ENCODE data around the gene RADX. TPM values are rescaled to one million over a fixed set of nuclear protein-coding genes. Genes with fewer than 3 reads are reported as not detected.

RADX gene, protein sequence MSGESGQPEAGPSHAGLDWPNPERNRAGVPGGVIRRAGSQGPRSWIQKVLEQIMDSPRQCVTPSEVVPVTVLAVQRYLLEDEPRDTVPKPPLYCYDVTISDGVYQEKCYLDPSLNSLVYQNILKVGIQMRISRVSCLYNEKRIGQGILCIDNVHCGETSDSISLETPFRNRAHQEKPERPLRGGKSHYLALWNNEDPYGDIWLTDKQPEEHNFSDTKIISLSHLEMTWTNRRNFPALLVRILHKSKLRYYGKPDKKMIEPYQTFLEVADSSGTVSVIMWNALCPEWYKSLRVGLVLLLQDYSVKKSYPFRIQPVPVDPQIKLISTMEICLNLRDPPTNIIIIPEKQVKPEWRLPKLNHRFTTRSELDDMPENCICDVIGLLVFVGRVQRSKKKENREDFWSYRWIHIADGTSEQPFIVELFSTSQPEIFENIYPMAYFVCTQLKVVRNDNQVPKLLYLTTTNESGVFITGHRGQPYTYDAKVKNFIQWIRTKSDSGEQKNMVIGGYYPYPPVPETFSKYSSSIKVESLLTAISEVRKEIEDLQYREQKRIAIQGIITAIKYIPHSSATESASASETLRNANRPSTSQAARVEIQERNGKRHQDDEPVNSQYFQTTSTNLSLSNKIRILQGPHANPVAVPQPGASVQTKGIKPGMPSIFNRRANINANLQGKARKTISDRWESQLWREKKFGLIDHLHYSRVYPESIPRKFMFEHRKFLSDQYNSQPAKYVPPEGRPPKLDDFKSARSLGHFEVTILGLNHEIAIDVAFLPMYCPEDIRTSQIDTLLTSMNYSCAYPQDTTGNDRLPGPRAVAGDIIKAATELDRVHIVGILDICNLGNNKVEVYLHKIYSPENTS
- total RNA-seq (2014; rRNA removed) (0.18 TPM in 1 of 2 replicates, not detected in the other), Bru-seq, nascent RNA (percentile 4 among the genes with signal in this experiment), BruChase-seq, experiment 1, labeled RNA remaining after a 6-hour chase (percentile 4 among the genes with signal in this experiment), BruChase-seq, experiment 2, labeled RNA remaining after a 2-hour chase (percentile 6 among the genes with signal in this experiment)
- long read RNA-seq = 0 reads

DNA sequence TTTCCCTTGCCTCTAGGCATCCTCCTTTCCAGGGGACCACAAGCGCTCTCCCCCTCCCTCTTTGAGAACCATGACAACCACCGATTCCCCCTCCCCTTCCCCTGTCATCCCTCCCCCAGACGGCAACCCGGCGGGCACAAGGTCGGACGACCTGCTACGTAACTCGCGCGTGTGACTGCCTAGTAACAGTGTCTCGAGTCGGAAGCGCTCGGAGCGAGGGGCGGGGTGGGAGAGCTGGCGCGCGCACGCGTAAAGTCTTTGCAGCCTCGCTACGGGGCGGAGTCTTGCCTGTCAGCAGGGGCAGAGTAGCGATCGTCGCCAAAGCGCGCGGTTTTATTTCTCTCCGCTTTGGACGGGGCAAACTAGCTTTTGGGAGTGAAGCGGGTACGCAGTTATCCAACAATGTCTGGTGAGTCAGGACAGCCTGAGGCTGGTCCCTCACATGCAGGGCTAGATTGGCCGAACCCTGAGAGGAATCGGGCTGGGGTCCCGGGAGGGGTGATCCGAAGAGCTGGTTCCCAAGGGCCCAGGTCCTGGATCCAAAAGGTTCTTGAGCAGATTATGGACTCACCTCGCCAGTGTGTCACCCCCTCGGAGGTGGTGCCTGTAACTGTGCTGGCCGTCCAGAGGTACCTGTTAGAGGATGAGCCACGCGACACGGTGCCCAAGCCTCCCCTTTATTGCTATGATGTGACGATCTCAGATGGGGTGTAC lies at the start of gene RADX:
Gene RADX (plus strand): TSS at position 300 of the 714 bp plus-strand sequence. CDS start 103 bp downstream, at position 403.
- BruUV-seq (replicated peaks) = no TSS peak

DNA sequence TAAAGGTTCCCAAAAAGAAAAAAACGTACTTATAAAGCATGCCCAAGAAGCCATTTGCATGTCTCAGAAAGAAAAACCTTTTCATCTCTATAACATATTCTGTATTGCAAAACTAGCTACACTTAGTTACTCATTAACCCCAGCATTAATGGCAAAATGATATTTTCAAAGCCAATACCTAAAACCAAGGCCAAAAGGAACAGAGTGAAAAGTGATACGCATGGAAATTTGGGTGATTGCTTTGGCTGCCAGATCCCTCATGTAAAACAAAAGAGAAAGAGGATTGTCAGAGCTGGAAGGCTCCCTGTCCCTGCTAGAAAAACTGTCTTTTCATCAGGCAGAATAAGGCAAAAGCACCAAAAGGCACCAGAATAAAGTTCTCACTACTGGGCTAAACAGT lies 46.8 kb upstream of the RADX start:
- DNase-seq (no peak), ATAC-seq (no peak)
- H3K36me3 ChIP-seq (ENCODE audit: low read depth, low read length) = no peaks in the 10 kb centered on the region
- no peaks in the 10 kb centered on the region for H3K9me2 ChIP-seq (replicated peaks; ENCODE audit: low read length)
- H3K27me3 ChIP-seq (ENCODE audit: low read length) = peaks cover 12% of the 10 kb centered on the region
- intact Hi-C loops (cut with micrococcal nuclease) = no loop called here
- TF ChIP-seq EZH2phosphoT487 (IDR thresholded peaks at IDR 0.05; ENCODE audit: borderline replicate concordance, low read length) = no peak
- no peak for TF ChIP-seq EZH2 (IDR thresholded peaks at IDR 0.05; ENCODE audit: low read length, unreplicated experiment)
- no peak overlapping the region for H3K9ac ChIP-seq (ENCODE audit: low read length)
- no peaks in the 10 kb centered on the region for H3K9me3 ChIP-seq (ENCODE audit: low read length)
- ChIA-PET CTCF (no interaction called here), POLR2A (ENCODE audit: unreplicated experiment) (no interaction called here)
- H4K20me1 ChIP-seq (ENCODE audit: low read length) = no peaks in the 10 kb centered on the region
- no peak overlapping the region for H3K4me3 ChIP-seq (ENCODE audit: low read length)
- H3K4me2 ChIP-seq (ENCODE audit: low read length) = no peak overlapping the region
- no peaks in the 10 kb centered on the region for H3F3A ChIP-seq (ENCODE audit: low read length, unreplicated experiment)
- H3K4me1 ChIP-seq (ENCODE audit: insufficient read depth, low read length) = no peaks in the 10 kb centered on the region
- H2AFZ ChIP-seq (ENCODE audit: low read length) = no peak overlapping the region
- H3K27ac ChIP-seq (ENCODE audit: low read length) = no peak overlapping the region
- BruUV-seq (replicated peaks) = no TSS peak
- H3K79me2 ChIP-seq (ENCODE audit: low read length) = no peaks in the 10 kb centered on the region

More for the DNA sequence above, at the start of gene RADX:
- Histone ChIP-seq H3K79me2 (ENCODE audit: low read length) (no peaks in the 10 kb centered on the region), H3K9ac (ENCODE audit: low read length) (no peak within 1 kb of the TSS), H3K27me3 (ENCODE audit: low read length) (peaks cover 60% of the 10 kb centered on the region), H3K9me3 (ENCODE audit: low read length) (no peaks in the 10 kb centered on the region), H4K20me1 (ENCODE audit: low read length) (no peaks in the 10 kb centered on the region), H3F3A (ENCODE audit: low read length, unreplicated experiment) (no peaks in the 10 kb centered on the region), H3K36me3 (ENCODE audit: low read depth, low read length) (no peaks in the 10 kb centered on the region), H3K27ac (ENCODE audit: low read length) (no peak within 1 kb of the TSS), H3K9me2 (replicated peaks; ENCODE audit: low read length) (no peaks in the 10 kb centered on the region), H2AFZ (ENCODE audit: low read length) (peak within 1 kb of the TSS; percentile 75), H3K4me1 (ENCODE audit: insufficient read depth, low read length) (no peaks in the 10 kb centered on the region), H3K4me3 (ENCODE audit: low read length) (peak within 1 kb of the TSS; percentile 65), H3K4me2 (ENCODE audit: low read length) (peak within 1 kb of the TSS; percentile 85)
- peak; percentile 93 for ATAC-seq
- intact Hi-C loops (cut with micrococcal nuclease) = no loop called here
- POLR2A ChIA-PET (ENCODE audit: unreplicated experiment) = no interaction called here
- peak; percentile 45 for DNase-seq
- CTCF ChIA-PET = no interaction called here
- TF ChIP-seq EZH2 (IDR thresholded peaks at IDR 0.05; ENCODE audit: low read length, unreplicated experiment) (no peak), EZH2phosphoT487 (IDR thresholded peaks at IDR 0.05; ENCODE audit: borderline replicate concordance, low read length) (no peak)
- TF ChIP-seq, protein P1, sequence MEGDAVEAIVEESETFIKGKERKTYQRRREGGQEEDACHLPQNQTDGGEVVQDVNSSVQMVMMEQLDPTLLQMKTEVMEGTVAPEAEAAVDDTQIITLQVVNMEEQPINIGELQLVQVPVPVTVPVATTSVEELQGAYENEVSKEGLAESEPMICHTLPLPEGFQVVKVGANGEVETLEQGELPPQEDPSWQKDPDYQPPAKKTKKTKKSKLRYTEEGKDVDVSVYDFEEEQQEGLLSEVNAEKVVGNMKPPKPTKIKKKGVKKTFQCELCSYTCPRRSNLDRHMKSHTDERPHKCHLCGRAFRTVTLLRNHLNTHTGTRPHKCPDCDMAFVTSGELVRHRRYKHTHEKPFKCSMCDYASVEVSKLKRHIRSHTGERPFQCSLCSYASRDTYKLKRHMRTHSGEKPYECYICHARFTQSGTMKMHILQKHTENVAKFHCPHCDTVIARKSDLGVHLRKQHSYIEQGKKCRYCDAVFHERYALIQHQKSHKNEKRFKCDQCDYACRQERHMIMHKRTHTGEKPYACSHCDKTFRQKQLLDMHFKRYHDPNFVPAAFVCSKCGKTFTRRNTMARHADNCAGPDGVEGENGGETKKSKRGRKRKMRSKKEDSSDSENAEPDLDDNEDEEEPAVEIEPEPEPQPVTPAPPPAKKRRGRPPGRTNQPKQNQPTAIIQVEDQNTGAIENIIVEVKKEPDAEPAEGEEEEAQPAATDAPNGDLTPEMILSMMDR (conservative IDR thresholded peaks at IDR 0.05; ENCODE audit: low read depth, low read length) = no peak

DNA sequence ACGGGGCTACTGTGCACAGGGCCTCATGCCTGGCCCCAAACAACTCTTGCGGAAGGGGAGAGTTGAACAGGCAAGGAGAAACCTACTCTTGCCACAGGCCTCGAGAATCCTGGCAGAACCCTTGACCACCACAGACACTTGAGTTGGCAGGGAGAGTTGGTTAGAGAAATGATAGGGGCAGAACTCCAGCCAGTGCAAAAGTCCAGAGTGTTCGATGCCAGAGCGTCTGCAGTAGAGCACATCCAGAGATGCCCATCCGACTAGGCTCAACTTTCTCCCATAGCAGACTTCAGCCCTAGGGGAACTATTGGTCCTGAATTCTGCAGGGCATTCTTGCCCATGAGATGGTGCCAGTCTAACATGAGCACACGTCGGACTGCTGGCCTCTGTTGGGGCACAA lies 45.4 kb upstream of the RADX start:
- no peak overlapping the region for H3K4me2 ChIP-seq (ENCODE audit: low read length)
- no peak for ATAC-seq
- no peaks in the 10 kb centered on the region for H3K79me2 ChIP-seq (ENCODE audit: low read length)
- no peak for TF ChIP-seq EZH2phosphoT487 (IDR thresholded peaks at IDR 0.05; ENCODE audit: borderline replicate concordance, low read length)
- TF ChIP-seq, protein P1 (conservative IDR thresholded peaks at IDR 0.05; ENCODE audit: low read depth, low read length) = no peak
- no peak for TF ChIP-seq EZH2 (IDR thresholded peaks at IDR 0.05; ENCODE audit: low read length, unreplicated experiment)
- no peak for DNase-seq
- peaks cover 4% of the 10 kb centered on the region for H3K27me3 ChIP-seq (ENCODE audit: low read length)
- no peak overlapping the region for H3K9ac ChIP-seq (ENCODE audit: low read length)
- ChIA-PET POLR2A (ENCODE audit: unreplicated experiment) (no interaction called here), CTCF (no interaction called here)
- no peaks in the 10 kb centered on the region for H4K20me1 ChIP-seq (ENCODE audit: low read length)
- no peaks in the 10 kb centered on the region for H3F3A ChIP-seq (ENCODE audit: low read length, unreplicated experiment)
- intact Hi-C loops (cut with micrococcal nuclease) = no loop called here
- no peak overlapping the region for H2AFZ ChIP-seq (ENCODE audit: low read length)
- no TSS peak for BruUV-seq (replicated peaks)
- H3K27ac ChIP-seq (ENCODE audit: low read length) = no peak overlapping the region
- no peaks in the 10 kb centered on the region for H3K9me2 ChIP-seq (replicated peaks; ENCODE audit: low read length)
- H3K36me3 ChIP-seq (ENCODE audit: low read depth, low read length) = no peaks in the 10 kb centered on the region
- H3K4me1 ChIP-seq (ENCODE audit: insufficient read depth, low read length) = no peaks in the 10 kb centered on the region
- H3K9me3 ChIP-seq (ENCODE audit: low read length) = no peaks in the 10 kb centered on the region
- no peak overlapping the region for H3K4me3 ChIP-seq (ENCODE audit: low read length)
